H54 (cell line): ENCODE measurements around the gene ELMOD3.

Experiments
- DNase-seq: peaks from one replicate; pipeline ENCODE4 v3.0.0; 2011; ENCODE audit warnings: low spot score, mixed read lengths; ENCODE audit not compliant: insufficient read length
- FAIRE-seq: peaks from 3 replicates; lab custom pipeline; 2011; peaks lifted over from hg19 to GRCh38; lab: Jason Lieb, UNC
- POLR2A ChIP-seq: IDR thresholded peaks from 2 replicates; pipeline ENCODE4 v1.6.1; 2011; ENCODE audit warnings: low read depth, mild to moderate bottlenecking, low read length

Gene ELMOD3

DNA sequence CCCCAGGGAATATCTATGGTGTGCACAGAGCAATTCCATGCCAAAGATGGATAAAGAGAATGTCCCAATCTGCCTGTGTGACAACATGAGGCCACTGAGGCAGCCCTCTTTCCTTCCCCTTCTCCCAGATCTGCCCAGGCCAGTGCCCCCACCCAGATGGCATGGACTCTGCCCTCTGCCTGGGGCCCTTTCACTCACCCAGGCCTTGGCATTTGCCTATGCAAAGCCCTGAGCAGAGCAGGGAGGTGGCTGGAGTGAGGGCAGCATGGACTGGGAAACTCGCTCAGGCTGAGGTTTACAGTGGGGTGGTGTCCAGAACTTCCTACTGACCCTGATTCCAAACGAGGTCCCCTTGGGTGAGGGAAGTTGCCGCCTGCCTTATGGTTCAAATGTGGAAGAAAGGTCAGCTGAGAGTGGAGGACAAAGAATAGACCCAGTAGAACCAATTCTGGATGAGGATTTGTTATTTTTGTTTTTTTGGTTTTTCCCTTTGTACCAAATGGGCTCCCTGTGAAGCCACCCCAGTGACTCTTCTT lies 72.8 kb downstream of the ELMOD3 start:
- no peak for TF ChIP-seq POLR2A
- DNase-seq (no peak), FAIRE-seq (no peak)

DNA sequence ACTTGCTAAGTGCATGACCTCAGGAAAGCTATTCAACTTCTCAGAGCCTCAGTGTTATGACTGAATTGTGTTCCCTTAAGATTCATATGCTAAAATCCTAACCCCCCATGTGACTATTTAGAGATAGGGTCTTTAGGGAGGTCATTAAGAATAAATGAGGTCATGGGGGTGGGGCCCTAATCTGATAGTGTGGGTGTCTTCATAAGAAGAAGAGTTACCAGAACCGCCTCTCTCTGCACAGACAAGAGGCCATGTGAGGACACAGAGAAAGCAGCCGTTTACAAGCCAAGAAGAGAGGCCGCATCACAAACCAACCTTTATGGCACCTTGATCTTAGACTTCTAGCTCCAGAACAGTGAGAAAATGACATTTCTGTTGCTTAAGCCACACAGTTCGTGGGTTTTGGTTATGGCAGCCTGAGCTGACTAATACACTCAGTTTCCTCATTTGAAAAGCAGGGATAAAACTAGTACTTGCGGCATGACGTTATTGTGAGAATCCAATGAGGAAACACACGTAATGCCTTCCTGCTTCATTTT lies 73.8 kb downstream of the ELMOD3 start:
- FAIRE-seq (no peak), DNase-seq (no peak)
- no peak for TF ChIP-seq POLR2A

DNA sequence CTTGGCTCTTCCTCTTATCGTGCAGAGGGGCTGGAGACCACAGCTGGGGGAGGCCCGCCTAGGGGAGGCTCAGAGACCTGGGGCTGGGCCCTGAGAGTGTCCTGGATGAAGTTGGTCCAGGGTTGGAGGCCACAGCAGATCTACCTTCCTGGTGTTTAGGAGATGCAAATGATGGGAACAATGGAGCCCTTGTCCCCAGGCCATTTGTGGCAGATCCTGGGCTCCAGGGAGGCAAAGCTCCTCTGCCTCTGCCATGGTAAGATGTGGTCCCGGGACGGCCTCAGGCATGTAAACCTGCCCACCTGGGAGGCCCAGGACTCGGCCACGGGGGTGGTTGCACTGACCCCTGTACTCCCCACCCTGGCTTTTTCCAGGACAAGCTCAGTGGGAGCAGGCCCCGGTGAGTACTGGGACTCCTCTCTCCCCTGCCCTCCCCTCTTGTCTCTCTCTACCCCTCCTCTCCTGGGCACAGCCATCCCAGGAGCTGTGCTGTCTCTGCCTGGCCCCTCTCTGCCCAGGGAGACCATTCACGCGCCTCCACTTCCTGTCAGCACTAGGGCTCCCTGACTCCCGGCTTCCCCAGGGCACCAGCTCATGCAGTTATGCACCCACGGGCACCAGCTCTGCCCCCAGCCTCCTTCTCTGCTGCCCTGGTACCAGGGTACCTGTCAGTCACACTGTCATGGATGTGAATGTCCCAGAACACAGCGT lies 74.8 kb downstream of the ELMOD3 start:
- TF ChIP-seq POLR2A = no peak
- DNase-seq (no peak), FAIRE-seq (no peak)

DNA sequence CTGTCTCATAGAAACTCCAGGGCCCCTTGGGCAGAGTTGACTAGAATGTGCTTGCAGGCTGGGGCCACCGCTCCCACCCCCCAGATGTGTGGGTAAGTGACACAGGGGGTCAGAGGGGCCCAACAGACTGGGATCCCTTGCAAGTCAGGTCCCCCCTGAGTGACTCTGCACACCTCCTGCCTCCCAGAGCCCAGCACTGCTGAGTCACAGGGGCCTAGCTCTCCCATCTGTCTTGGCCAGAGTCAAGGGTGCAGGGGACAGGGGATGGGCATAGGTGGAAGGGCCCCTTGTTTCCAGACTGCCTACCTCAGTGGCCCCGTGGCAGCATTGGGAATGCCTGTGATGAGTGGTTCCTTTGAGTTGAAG lies 75.3 kb downstream of the ELMOD3 start:
- FAIRE-seq = no peak
- no peak for DNase-seq
- no peak for TF ChIP-seq POLR2A

DNA sequence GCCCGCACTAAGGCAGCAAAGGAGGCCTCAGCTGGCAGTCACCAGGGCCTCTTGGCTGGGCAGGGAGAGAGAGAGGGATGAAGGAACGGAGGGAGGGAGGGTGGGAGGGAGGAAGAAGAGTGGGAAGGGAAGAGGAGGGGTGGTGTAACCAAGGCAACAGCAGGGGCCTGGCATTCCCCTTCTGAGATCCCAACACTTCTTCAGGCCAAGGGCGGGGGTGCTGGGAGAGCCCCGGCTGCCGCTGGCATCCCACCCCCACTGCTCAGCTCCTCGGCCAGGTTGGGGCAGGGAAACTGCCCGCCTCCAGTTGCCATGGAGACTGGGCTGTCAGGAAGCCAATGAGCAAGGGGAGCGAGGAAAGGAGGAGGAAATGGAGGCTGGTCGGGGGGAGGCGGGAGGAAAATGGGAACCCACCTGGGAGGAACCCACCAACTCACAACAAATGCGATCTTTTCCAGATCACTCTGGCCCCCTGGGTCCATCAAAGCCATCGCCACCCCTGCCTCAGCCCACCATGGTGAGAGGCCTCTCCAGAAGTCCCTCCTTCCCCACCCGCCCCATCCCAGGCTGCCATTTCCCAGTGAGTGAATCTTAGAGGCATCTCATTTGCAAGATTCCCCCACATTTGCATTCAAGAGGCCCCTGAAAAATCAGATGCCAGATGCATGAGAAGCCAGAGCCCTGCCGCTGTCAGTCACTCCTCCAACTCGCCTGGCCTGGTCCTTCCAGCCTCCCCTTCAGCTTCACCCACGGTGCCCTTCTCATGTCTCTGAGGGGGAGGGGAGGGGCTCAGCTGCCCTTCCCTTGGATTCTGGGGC lies 76.4 kb downstream of the ELMOD3 start:
- no peak for FAIRE-seq
- no peak for DNase-seq
- TF ChIP-seq POLR2A = no peak

DNA sequence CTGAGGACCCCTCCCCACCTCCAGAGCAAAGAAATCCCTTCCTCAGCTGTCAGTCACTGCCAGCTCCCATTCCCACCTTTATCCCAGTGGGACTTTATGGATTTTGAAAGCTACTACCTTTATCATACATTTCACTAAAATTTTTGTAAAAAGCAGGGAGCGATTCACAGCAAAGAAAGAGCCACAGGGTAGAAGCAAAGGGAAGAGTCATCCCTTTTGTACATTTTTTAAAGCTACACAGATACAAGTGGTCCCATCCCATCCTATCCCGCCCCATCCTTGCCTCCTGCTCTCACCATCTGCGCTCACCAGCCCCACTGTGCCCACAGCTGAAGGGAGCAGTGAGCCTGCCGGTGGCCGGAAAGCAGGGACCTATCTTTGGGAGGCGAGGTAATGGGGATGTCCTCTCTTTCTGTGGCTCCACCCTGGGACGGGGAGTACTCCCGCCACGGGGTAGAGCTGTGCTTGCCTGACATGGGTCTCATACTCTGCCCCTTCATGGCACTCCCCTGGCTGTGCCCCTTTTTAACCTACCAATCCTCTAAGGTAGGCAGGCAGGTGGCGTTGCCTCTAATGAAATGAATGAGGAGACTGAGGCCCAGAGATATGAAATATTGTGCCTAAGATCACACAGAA lies 77.1 kb downstream of the ELMOD3 start:
- FAIRE-seq = no peak
- no peak for TF ChIP-seq POLR2A
- DNase-seq = no peak

DNA sequence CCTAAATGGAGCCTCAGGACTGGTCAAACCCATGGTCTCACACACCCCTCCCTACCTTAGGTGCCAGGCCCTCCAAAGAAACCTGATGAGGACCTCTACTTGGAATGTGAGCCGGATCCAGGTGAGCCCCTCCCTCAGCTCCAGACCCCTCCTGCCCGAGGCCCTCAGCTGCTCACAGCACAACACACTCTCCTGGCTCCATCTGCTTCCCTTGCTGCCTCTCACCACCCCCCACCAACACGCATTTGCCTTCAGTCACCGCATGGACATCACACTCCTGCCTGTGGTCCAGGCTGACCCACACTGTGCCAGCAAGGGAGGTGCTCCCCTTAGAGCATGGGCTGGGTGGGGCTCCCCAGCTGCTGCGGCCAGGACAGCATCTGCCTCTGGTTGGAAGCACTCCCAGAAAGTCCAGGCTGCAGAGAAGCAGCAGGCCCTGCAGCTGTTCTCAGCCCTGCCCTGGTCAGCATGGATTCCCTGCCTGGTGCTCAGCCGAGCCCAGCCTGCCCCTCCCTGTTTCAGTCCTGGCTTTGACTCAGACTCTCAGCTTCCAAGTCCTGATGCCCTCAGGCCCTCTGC lies 79.0 kb downstream of the ELMOD3 start:
- FAIRE-seq = peak; percentile 88
- 0 out of 2 replicates have a peak, but pooled peaks have one; percentile 15 for TF ChIP-seq POLR2A
- peak; percentile 88 for DNase-seq

DNA sequence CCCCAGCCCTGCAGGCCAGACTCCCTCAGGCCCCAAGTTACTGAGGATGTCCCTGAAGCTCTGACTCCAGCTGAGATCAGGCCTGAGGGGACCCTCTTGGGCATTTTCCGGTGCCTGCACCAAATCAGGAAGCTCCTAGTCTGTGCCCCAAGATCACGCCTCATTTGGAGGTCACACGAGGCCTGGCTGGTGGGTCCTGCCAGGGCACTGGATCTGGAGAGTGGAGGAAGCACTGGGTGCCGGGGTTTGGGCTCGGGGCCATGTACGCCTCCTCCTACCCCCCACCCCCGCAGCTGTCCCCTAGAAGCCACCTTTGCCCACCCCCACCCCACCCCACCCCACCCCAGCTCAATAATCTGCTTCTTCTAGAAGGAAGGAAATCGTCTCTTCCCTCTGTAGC lies 80.1 kb downstream of the ELMOD3 start:
- DNase-seq = no peak
- no peak for TF ChIP-seq POLR2A
- FAIRE-seq = no peak

DNA sequence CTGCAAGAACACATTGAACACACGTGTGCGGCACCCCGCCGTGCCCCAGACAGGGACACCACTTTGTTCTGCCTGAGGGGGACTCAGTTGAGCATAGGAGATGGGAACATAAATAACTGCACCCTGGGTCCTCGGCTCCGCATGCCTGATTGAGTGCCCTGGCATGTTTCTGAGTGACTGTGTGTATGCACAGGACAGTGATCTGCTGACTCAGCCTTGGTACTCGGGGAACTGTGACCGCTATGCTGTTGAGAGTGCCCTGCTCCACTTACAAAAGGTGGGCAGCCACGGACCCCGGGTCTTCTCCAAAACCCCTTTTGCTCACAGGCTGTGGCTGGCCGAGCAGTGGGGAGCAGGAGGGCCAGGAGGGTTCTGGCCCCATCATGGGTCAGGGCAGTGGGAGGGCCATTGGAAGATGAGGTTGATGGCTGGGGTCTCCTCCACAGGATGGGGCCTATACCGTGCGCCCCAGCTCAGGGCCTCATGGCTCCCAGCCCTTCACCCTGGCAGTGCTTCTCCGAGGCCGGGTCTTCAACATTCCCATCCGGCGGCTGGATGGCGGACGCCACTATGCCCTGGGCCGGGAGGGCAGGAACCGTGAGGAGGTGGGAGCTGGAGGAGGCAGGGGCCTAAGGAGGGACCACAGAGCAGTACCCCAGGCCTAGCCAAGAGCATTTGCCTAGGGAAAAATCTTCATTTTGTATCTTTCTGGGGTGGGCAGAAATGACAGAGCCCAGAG lies 80.8 kb downstream of the ELMOD3 start:
- FAIRE-seq (no peak), DNase-seq (no peak)
- no peak for TF ChIP-seq POLR2A

DNA sequence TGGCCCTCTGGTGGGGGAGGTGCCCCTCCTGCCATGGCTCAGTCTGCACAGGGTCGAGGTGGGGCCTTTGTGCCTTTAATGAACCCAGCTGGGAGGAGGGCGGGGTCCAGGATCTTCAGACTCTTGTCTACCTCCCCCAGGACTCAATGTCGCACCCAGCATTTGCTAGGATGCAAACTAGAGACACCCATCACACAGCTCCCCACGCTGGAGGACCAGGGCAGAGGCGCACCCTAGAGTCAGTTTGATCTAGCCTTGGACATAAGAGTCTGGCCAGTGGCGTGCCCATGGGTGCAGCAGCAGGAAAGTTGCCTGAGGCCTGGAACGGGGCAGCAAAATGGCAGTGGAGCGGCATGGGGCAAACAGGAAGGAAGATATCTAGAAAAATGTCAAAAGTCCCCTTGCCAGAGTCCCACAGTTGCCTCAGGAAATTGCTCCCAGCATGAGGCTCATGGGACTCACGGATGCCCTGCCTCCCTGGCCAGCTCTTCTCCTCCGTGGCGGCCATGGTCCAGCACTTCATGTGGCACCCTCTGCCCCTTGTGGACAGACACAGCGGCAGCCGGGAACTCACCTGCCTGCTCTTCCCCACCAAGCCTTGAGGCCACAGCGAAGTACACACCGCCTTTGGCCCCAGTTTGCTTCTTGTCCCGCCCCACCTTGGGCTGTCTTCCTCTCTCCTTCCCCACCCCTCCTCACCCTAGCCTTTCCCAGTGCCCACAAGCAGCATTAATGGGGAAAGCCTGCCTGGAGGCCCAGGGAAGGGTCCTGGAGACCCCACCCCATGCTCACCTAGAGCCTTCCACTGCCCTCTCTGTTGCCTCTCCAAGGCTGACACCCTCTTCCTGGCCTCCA lies 81.6 kb downstream of the ELMOD3 start:
- FAIRE-seq = no peak
- TF ChIP-seq POLR2A = no peak
- DNase-seq = no peak

DNA sequence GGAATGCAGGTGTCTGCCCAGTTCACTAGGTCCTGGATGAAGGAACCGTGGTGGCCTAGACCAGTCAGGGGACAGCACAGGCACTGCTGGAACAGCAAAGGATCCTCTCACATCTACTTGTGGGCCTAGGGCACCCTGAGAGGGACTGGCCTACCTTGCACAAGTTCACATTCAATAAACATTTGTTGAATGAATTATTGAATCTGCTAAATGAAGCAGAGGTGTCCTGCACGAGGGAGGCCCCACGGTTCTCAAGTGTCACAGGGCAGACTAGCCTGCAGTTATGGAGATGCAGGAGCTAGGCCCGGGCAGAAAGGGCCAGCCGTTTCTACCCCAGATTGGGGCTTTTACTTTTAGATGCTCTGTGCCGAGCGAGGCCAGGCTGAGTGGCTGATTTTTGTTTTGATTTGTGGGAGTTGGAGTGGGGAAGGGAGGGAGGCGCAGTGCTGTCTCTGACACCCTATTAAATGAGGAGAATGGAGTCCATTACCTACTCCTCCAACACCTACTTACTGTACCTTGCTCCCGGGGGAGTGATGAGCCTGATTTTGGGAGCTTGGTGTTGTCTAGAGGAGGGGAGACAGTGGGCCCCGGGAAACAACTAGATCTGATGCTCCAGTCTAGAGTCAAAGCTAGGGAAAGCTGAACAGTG lies 82.4 kb downstream of the ELMOD3 start:
- TF ChIP-seq POLR2A = no peak
- no peak for FAIRE-seq
- no peak for DNase-seq
